Measurements from ENCODE around the gene ABCD1.
"Not testable (repeated sequence)": the region's sequence is repeated elsewhere in the genome, so short reads cannot be mapped to it uniquely, and the experiment has no call there.

DNA sequence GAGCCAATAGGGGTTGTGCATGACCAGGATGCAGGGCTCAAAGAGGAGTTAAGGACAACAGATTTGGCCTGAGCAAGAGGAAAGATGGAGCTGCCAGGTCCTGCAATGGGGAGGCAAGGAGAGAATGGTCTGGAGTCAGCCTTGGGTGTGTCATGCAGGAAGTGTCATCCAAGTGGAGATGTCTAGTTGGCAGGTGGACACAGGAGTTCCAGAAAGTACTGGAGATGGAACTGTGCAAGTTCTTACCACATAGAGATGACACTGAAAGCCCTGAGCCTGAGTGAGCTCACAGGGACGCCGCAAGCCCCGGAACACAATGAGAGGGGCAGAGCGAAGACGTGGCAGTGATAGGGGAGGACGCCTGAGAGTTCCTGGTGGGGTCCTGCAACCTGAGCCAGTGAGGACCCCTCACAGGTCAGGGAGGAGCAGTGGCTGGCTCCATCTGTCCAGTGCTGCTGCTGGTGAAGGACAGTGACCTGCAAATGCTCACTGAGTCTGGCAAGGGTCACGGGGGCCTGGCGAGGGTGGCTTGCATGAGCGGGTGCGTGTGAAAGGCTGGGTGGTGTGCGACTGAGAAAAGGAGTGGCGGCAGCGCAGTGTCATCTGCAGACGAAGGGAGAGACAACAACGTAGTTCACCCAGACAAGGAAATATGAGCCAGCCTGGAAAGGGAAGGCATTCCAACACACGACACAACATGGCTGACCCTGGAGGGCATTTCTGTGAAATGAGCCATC, 27.5 kb upstream of the ABCD1 start:
- TF ChIP-seq, protein P1, sequence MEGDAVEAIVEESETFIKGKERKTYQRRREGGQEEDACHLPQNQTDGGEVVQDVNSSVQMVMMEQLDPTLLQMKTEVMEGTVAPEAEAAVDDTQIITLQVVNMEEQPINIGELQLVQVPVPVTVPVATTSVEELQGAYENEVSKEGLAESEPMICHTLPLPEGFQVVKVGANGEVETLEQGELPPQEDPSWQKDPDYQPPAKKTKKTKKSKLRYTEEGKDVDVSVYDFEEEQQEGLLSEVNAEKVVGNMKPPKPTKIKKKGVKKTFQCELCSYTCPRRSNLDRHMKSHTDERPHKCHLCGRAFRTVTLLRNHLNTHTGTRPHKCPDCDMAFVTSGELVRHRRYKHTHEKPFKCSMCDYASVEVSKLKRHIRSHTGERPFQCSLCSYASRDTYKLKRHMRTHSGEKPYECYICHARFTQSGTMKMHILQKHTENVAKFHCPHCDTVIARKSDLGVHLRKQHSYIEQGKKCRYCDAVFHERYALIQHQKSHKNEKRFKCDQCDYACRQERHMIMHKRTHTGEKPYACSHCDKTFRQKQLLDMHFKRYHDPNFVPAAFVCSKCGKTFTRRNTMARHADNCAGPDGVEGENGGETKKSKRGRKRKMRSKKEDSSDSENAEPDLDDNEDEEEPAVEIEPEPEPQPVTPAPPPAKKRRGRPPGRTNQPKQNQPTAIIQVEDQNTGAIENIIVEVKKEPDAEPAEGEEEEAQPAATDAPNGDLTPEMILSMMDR (IDR thresholded peaks at IDR 0.05), result not testable (repeated sequence)
- not testable (repeated sequence) for TF ChIP-seq POLR2A (IDR thresholded peaks at IDR 0.05; ENCODE audit: low read depth)

Measured in esophagus muscularis mucosa (tissue), 3 donors.